Adipose tissue (tissue), 3 donors: ENCODE results near the gene VEGFC. TPM values are rescaled to one million over a fixed set of nuclear protein-coding genes. Genes with fewer than 3 reads are reported as not detected.

Experiments used
- H3K27ac ChIP-seq: one replicate; pipeline ENCODE4 v1.5.1; 2013; ENCODE audit warnings: low read depth, low read length
- WGBS, 3 donors: extraction: QIAGEN DNeasy Blood & Tissue Kit; methylation state at CpG; one replicate each; pipeline ENCODE4 v1.1.7; 2013; 5-methylcytosine and 5-hydroxymethylcytosine counted together
- polyA plus RNA-seq, 3 donors: library from polyadenylated mRNA; stranded (reverse); fragments of 200-250 nt; gene quantifications; one replicate each; pipeline ENCODE4 v1.2.3, GENCODE V29; 2013
- donor health status: healthy with polysubstance abuse.
- donor health status: Bipolar disorder and iron deficiency.
- donor health status: healthy.

The VEGFC gene
- polyA plus RNA-seq, 3 donors, result 1.3 to 16.7 (median 16.0) TPM

DNA sequence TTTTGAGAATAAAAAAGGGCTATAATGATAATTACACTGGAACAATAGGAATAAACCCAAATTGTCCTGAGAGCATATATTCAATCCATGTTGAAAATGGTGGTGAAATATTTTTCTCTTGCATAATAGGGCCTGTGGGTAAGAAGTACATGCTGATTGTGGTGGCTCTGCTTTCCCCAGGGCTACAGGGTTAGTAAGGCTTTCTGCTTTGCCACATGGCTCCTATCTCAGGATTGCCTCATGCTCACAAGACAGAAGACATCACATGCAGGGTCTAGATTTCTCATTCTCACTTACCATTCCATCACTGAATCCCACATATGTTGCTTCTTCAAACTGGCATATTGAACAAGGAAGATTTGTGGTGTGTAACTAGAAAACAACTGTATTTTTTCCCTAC lies 12.4 kb upstream of the VEGFC start:
- no peak overlapping the region for H3K27ac ChIP-seq

DNA sequence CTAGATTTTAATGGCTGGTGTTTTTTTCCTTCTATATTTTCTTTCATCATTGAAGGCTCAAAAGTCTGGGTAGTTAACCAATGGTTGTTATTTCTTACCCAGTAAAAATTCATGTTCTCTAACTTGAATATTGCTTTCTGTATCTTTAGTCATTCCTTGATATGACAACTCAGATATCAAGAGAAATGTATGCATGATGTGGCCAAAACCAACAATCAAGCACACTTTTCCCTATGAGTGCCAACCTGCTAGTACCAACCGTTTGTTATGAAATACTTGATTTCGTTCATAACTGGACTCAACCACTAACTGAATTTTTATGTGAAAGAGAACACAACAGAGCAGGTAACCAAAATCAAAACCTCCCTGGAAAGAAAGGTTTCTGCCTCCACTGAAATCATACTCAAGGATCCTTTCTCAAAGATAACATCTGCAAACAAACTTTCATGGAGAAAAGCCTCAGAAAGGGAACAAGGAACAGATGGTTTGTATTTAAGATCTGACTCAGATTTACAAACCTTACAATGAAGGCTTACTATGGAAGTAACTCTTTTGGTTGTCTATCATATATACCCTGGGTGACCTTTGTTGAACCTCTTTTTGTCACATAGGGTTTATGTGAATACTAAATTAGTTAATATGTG lies 8.3 kb upstream of the VEGFC start:
- WGBS, 3 donors, result 0 to 31% (median 0%) methylated on average over 2 of the region's 2 CpGs
- H3K27ac ChIP-seq, result no peak overlapping the region

DNA sequence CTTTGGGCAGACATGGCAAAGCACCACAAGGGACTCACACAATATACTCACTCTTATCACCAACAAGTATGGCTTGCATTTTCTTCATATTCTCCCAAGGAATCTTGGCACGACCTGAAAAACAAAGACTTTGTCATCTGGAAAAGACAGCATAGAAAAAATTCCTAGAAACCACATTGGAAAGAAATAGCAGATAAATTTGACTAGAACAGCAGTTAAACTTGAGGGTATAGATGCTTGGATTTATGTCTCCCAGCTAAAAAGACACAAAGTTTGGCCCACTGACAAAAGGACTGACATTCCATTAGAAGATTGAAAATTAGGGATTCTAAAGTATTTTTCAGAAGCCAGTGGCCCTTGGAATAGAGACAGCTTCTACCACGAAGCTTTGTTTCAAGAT lies 6.9 kb upstream of the VEGFC start:
- 68 to 84% (median 83%) methylated on average over 2 of the region's 2 CpGs for WGBS, 3 donors
- no peak overlapping the region for H3K27ac ChIP-seq

DNA sequence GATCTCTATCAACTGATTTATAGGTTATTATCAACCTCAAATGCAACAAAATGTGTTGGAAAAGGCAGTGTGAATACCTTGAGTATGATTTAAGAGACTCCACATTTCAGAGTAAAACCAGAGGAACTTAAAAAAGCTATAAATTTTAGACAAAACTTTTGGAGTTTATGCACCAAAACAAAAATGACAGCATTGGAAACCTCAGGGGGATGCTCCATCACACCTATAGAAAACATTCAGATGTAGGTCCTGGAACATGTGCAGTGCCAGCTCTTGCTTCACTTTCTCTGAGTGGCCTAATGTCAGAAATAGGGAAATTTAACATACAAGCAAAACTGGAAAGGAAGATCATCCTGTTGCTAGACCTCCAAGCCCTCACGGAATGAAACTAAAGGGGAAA lies 5.8 kb upstream of the VEGFC start:
- WGBS, 3 donors, result 61 to 67% (median 63%) methylated on average over 1 of the region's 1 CpG
- no peak overlapping the region for H3K27ac ChIP-seq

DNA sequence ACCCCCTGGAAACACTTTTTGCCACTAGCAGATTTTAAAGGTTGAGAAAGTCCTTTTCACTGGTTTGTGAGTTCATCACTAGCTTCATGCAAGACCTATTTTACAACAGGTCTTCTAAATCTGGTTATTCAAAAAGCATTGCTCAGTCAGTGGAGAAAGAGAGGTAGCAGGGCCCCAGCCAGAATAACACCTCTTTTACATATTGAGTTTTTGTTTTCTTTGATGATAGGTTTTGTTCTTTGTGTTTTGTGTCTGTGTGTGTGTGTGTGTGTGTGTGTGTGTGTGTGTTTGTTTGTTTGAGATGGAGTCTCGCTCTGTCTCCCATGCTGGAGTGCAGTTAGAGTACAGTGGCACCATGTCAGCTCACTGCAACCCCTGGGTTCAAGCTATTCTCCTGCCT lies 2.7 kb upstream of the VEGFC start:
- no peak overlapping the region for H3K27ac ChIP-seq
- 78 to 94% (median 89%) methylated on average over 1 of the region's 1 CpG for WGBS, 3 donors

DNA sequence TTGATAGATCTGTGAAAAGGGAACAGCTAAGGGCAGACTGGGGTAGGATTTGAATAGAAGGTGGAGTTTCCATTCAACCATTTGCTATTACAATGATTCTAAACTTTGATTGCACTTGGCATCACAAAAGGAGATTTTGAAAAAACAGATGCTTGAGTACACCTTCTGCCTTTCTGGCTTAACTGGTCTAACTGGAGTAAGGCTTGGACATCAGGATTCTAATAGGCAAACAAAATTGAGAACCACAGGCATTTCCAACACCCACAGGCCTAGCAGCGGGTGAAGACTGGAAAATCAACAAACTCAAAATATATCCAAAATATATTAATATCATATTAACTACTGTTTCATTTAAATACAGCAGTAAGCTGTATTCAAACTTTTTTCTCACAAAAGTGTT lies 1.9 kb upstream of the VEGFC start:
- WGBS, 3 donors, result 71 to 100% (median 95%) methylated on average over 1 of the region's 1 CpG
- H3K27ac ChIP-seq, result no peak overlapping the region

DNA sequence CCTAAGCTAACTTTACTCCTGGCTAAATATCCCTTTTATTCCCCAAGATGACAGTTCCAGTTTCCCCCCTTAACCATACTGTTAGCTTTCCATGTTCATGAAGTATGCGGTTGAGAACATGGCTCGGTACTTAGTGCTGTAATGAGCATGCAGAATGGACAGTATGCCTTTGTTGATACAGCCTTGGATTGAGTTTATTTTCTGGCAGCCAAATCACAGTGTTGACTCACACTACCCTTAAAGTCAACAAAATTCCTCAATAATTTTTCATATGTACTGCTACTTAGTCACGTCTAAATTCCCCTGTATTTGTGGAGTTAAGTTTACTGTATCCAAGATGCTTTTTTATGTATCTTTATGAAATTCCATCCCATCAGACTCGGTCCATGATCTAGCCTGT lies 1.4 kb upstream of the VEGFC start:
- 32 to 64% (median 61%) methylated on average over 4 of the region's 4 CpGs for WGBS, 3 donors
- H3K27ac ChIP-seq, result no peak overlapping the region

DNA sequence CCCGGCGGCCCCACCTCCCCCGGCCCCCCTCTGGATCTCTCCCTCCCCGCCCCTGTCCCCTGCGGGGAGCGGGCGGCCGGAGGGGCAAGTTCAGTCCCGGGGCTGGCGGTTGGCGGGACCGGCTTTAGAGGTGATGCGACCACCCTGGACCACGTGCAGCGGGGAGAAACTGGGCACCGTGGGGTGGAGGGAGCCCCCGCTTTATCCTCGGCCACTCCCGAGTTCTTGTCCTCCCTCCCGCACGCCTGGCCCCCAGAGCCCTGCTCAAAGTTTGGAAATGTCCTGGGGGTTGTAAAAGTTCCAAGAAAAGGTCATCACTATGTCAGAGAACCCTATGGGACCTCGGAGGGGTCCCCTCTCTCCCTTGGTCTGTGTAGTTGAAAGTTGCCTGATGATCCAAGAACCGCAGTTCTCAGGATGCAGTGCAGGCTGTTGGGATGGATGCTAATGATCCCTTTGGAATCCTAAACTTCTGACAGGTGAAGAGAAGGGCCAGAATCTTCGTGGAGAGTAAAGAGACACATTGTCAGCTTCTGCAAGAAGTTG lies 411 bp upstream of the VEGFC start:
- no peak overlapping the region for H3K27ac ChIP-seq
- WGBS, 3 donors, result 9 to 12% (median 9%) methylated on average over 11 to 24 of the region's 24 CpGs

DNA sequence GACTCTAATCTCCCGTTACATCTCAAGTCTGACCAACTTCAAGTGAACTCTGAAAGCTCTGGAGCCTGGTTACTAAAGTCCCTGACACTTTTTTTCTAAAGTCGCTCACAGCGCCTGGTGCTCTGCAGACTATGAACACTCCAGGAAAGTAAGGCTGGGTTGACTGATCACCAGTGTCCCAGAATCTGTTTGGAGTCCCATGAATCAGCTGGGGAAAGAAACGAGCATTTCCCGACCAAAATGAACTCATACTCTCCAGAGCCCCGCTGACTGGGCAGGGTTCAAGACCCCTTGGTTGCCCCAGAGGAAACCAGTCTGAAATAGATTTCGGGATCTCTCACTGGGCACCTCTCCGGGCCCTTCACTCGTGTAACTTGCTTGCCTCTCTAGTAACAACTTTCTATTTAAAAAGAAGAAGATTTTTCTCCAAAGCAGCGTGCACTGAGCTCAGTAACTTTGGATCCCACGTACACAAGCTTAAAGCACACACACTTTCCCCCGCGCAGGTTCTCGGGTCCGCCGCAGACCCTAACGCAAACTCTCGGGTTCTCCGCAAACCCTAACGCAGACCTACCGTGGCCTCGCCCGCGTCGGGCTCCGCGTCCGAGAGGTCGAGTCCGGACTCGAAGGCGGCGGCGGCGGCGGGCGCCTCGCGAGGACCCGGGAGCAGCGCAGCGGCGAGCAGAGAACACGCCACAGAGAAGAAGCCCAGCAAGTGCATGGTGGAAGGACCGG lies 964 bp downstream of the VEGFC start:
- 2 to 3% (median 3%) methylated on average over 45 of the region's 45 CpGs for WGBS, 3 donors

DNA sequence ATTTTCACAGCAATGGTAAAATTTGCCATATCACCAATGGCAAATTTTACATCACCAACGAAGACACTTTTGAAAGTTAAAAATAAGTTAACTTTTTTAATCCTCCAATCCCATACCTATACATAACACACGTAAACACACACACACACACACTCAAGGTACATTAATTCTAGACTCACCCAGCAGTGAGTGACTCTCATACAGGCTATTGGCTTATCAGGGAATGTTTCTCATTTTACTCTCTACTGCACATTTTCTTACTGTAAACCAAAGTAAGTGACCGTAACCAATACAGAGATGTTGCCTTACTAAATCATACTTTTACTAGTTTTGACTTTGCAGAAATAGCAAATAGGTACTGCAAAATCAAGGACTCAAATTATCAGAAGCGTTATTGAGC lies 2.3 kb downstream of the VEGFC start:
- 75 to 88% (median 84%) methylated on average over 4 of the region's 4 CpGs for WGBS, 3 donors
- H3K27ac ChIP-seq, result no peak overlapping the region

More for the DNA sequence above, 964 bp downstream of the VEGFC start:
- no peak overlapping the region for H3K27ac ChIP-seq

DNA sequence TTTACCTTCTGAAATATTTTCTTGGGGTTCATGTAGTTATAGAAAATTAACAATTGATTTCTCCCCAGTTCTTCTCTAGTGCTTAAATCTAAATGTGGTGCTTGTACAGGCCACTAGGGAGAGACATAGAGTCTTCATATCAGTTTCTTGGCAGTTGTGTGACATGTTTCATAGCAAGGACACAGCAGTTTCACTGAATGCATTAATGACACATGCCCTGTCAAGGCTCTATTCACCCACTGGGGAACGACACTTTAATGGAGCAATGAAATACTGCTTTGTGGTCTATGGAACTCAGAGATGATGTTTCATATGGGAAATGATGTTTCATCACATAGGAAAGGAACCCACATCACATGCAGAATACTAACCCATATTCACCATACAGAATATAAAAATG lies 2.8 kb downstream of the VEGFC start:
- H3K27ac ChIP-seq, result no peak overlapping the region
- WGBS, 3 donors, result 14 to 23% (median 19%) methylated on average over 1 of the region's 1 CpG

DNA sequence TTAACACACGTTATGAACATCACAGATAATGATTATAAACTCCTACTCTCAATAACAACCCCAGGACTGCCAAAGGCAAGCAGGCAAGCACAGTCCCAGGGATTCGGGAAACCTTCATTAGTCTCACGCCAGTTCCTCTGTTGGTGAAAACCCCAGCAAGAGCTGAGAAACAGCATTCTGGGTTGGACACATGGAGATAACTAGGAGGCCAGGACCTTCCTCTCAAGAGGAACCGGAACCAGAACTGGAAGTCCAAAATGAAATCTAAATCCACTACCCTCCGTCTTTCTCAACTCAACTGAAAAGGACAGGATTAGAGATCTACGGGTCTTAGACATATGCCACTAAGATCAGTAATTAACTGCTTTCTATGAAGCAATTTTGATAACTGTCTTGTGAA lies 3.8 kb downstream of the VEGFC start:
- no peak overlapping the region for H3K27ac ChIP-seq

DNA sequence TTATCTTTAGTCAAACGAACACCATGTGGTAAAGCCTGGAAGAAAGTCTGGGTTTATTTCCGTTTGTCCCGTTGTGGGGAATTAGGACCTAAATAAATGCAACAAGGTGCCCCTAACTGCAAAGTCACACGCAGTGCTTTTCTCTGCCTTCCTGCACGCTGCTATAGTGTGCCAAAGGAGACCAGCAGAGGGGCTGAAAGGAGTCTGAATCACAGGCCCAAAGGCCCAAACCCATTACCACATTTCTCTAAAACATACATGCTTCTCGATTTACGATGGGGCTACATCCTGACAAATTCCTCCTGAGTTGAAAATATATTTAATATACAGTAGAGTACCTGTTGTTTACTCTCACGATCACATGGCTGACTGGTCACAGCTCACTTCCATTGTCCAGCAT lies 4.5 kb downstream of the VEGFC start:
- no peak overlapping the region for H3K27ac ChIP-seq
- WGBS, 3 donors, result 61 to 80% (median 73%) methylated on average over 8 of the region's 8 CpGs

More for the DNA sequence above, 3.8 kb downstream of the VEGFC start:
- WGBS, 3 donors, result 77 to 86% (median 83%) methylated on average over 6 of the region's 6 CpGs

DNA sequence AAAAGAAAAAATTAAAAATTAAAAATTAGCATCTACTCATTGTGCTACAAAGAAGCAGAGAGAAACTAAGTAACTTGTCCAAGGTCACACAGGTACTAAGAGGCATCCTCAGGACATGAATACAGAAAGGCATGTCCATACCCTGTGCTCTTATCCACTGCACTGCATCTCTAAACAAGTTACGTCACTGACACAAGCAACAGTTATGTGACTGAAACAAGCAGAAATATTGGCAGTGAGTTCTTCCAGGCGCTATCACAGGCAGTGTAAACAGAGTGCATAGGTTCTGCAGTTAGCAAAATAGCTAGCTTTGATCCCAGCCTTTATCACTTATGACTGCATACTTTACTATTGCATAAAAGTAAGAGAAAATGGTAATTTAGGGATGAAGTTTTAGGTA lies 7.9 kb downstream of the VEGFC start:
- WGBS, 3 donors, result 32 to 82% (median 72%) methylated on average over 2 of the region's 2 CpGs
- no peak overlapping the region for H3K27ac ChIP-seq

DNA sequence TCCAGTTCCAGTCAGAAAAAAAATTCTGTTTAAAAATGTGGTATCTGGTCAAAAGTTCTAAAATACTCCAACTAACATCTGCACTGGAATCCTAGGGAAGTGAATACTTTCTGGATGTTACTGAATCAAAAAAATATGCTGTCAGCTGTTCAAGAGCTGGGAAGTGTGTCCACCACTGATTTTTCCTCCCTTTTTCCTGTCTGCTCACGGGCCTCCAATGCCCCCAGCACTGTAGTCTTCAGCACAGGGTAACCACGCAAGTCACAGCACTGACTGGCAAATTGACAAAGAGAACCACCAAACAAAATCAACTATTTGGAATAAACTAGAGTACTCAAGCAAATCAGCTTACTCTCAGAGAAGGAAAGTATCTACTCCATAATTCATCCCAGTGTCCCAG lies 9.9 kb downstream of the VEGFC start:
- no peak overlapping the region for H3K27ac ChIP-seq
- 38 to 57% (median 41%) methylated on average over 2 of the region's 2 CpGs for WGBS, 3 donors

DNA sequence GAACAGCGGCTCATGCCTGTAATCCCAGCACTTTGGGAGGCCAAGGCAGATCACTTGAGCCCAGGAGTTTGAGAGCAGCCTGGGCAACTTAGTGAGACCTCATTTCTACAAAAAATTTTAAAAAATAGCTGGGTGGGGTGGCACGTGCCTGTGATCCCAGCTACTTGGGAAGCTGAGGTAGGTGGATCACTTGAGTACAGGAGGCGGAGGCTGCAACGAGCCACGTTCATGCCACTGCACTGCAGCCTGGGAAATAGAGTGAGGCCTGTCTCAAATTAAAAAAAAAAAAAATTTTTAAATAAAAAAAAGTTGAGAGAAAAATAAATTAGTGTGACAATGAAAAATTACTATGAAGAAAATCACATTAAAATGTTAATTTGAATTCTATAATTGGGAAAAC lies 10.5 kb downstream of the VEGFC start:
- no peak overlapping the region for H3K27ac ChIP-seq
- 69 to 79% (median 76%) methylated on average over 5 of the region's 5 CpGs for WGBS, 3 donors

DNA sequence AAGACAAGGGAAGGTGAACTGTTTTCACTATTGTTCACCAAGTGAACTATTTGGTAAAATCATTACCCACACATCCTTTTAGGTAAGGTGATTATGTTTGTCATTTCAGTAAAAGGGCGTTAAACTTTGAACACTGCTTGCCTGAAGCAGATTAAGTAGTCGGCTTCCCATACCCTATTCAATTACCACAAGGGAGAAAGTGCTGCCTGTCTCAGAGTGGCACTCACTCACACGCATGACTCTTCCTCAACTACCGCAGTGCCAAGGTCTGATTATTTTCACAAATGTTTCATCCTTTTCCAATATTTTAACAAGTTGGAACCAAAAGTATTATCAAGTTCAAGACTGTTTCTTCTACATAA lies 11.0 kb downstream of the VEGFC start:
- 54 to 68% (median 57%) methylated on average over 4 of the region's 4 CpGs for WGBS, 3 donors
- H3K27ac ChIP-seq, result no peak overlapping the region

DNA sequence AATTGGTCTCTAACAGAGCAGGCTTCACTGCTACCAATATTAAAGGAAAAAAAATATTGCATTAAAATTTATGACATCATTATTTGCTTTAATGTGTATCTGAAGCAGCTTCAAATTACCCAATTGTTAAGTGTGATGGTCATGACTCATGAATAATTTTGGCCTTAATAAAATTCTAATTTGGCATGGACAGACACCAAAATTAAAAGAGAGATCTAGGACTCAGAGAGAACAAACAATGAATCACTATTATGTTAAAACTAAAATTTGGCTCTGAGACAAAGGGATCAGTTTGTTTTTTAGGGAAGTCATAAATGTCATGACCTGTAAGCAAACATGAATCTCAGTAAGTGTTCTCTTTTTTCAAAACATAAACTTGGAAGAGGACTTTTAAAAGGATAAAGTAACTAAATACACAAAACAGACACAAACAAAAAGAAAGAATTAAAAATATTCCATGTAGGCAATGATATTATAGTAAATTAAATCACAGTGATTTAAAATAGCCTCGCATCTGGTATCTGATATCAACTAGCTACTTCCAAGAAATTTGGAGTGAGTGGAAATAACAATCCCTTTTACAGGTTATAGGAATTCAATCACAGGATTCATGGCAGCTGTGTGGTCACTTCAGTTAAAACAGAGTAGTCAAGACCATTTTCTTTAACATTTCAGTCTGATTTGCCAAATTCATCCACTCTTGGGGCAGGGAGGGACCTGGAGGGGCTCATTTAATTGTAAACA lies 11.6 kb downstream of the VEGFC start:
- H3K27ac ChIP-seq, result no peak overlapping the region
- 45 to 56% (median 45%) methylated on average over 1 of the region's 1 CpG for WGBS, 3 donors

DNA sequence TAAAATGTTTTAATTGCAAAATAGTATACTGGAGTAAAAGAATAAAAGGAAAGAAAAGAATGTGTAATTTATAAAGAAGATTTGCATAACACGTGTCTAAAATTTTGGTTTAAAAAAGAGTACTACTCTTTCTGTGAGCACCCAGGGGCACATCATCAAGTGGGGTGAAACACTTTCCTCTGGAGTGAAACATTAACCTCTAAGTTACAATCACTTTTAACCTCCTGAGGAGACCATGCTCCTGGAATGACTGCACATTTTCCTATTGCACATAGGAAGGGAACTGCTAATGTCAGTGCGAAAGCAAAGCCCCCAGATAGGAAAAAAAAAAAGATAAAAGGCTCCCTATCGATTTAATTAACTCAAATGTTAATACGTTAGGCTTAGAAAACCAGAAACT lies 13.3 kb downstream of the VEGFC start:
- WGBS, 3 donors, result 59 to 87% (median 85%) methylated on average over 4 of the region's 4 CpGs
- no peak overlapping the region for H3K27ac ChIP-seq
